GM12892 (cell line): ENCODE results near the gene CCDC33.
"Not testable (repeated sequence)": the region's sequence is repeated elsewhere in the genome, so short reads cannot be mapped to it uniquely, and the experiment has no call there.

ENCODE experiments used
- DNase-seq: peaks from one replicate; pipeline ENCODE4 v3.0.0; 2011; ENCODE audit not compliant: insufficient read length
- FAIRE-seq: peaks from 2 replicates; lab custom pipeline; 2011; peaks lifted over from hg19 to GRCh38; lab: Jason Lieb, UNC
- POLR2A ChIP-seq: IDR thresholded peaks from 2 replicates; pipeline ENCODE4 v1.6.1; 2011; ENCODE audit warnings: low read depth, low read length, control low read depth
- POLR2AphosphoS5 ChIP-seq: IDR thresholded peaks from 2 replicates; pipeline ENCODE4 v1.6.1; 2011; ENCODE audit warnings: low read depth, low read length, control low read depth
- TAF1 ChIP-seq: IDR thresholded peaks from 2 replicates; pipeline ENCODE4 v1.6.1; 2011; ENCODE audit warnings: low read depth, mild to moderate bottlenecking, control low read depth, low read length, borderline replicate concordance

CCDC33 gene

GRCh38 chr15:74338676-74339075 lies 102.5 kb downstream of the CCDC33 start:
- no peak for DNase-seq
- TF ChIP-seq POLR2AphosphoS5 = no peak
- no peak for TF ChIP-seq POLR2A
- TF ChIP-seq TAF1 = no peak
- no peak for FAIRE-seq

GRCh38 chr15:74339371-74339770 lies 103.2 kb downstream of the CCDC33 start:
- FAIRE-seq (no peak), DNase-seq (no peak)
- no peak for TF ChIP-seq POLR2A
- no peak for TF ChIP-seq TAF1
- TF ChIP-seq POLR2AphosphoS5 = no peak

- TF ChIP-seq POLR2A = no peak
- no peak for TF ChIP-seq POLR2AphosphoS5
- TF ChIP-seq TAF1 = no peak
- DNase-seq (no peak), FAIRE-seq (no peak)
Observed at GRCh38 chr15:74340150-74340549, 104.0 kb downstream of the CCDC33 start.

- FAIRE-seq (no peak), DNase-seq (no peak)
- TF ChIP-seq POLR2AphosphoS5 (no peak), TAF1 (no peak), POLR2A (no peak)
Observed at GRCh38 chr15:74343127-74343796, 107.1 kb downstream of the CCDC33 start.

- DNase-seq (no peak), FAIRE-seq (no peak)
- no peak for TF ChIP-seq POLR2AphosphoS5
- TF ChIP-seq POLR2A = no peak
- no peak for TF ChIP-seq TAF1
Observed at GRCh38 chr15:74343797-74344127, 107.6 kb downstream of the CCDC33 start.

- FAIRE-seq (no peak), DNase-seq (no peak)
- TF ChIP-seq TAF1 = no peak
Observed at GRCh38 chr15:74345051-74345450, 108.9 kb downstream of the CCDC33 start.

GRCh38 chr15:74347757-74348250 lies 111.7 kb downstream of the CCDC33 start:
- DNase-seq = no peak
- FAIRE-seq = no peak
- no peak for TF ChIP-seq POLR2AphosphoS5
- TF ChIP-seq TAF1 = no peak
- no peak for TF ChIP-seq POLR2A

GRCh38 chr15:74349241-74349778 lies 113.2 kb downstream of the CCDC33 start:
- TF ChIP-seq POLR2A (no peak), POLR2AphosphoS5 (no peak), TAF1 (no peak)
- DNase-seq (no peak), FAIRE-seq (no peak)

GRCh38 chr15:74350295-74351275 lies 114.5 kb downstream of the CCDC33 start:
- no peak for DNase-seq
- TF ChIP-seq POLR2A (no peak), TAF1 (no peak), POLR2AphosphoS5 (no peak)
- FAIRE-seq = no peak

GRCh38 chr15:74351670-74352069 lies 115.5 kb downstream of the CCDC33 start:
- DNase-seq (no peak), FAIRE-seq (no peak)
- TF ChIP-seq POLR2A = no peak
- no peak for TF ChIP-seq POLR2AphosphoS5
- TF ChIP-seq TAF1 = no peak

- DNase-seq (no peak), FAIRE-seq (no peak)
- TF ChIP-seq TAF1 (no peak), POLR2A (no peak), POLR2AphosphoS5 (no peak)
Observed at GRCh38 chr15:74352393-74352910, 116.3 kb downstream of the CCDC33 start.

GRCh38 chr15:74353992-74354391 lies 117.9 kb downstream of the CCDC33 start:
- not testable (repeated sequence) for DNase-seq, FAIRE-seq

GRCh38 chr15:74356050-74356449 lies 119.9 kb downstream of the CCDC33 start:
- FAIRE-seq, DNase-seq: not testable (repeated sequence)

- FAIRE-seq, DNase-seq: not testable (repeated sequence)
Observed at GRCh38 chr15:74357514-74357913, 121.4 kb downstream of the CCDC33 start.

GRCh38 chr15:74359376-74359775 lies 123.2 kb downstream of the CCDC33 start:
- not testable (repeated sequence) for DNase-seq, FAIRE-seq

GRCh38 chr15:74360855-74361254 lies 124.7 kb downstream of the CCDC33 start:
- FAIRE-seq = not testable (repeated sequence)

More at GRCh38 chr15:74360855-74361254, 124.7 kb downstream of the CCDC33 start:
- not testable (repeated sequence) for DNase-seq
